Esophagus squamous epithelium (tissue), 4 donors: ENCODE measurements around the gene KNOP1.

Experiments used
- CTCF ChIP-seq, 6 experiments: fragments of 450-650 bp in 4 of 6; fragments of 200-600 bp in 2 of 6; sonication (generic) in 2 of 6; IDR thresholded peaks; one replicate each; pipeline ENCODE4 v1.5.1; 2016 to 2019; ENCODE audit warnings: antibody characterized with exemption in 6 of 6, mild to moderate bottlenecking in 4 of 6, moderate library complexity in 4 of 6
- POLR2A ChIP-seq, 4 donors: fragments of 450-650 bp; IDR thresholded peaks; one replicate each; pipeline ENCODE4 v1.6.1; 2017; ENCODE audit warnings: antibody characterized with exemption in 4 of 4, mild to moderate bottlenecking in 4 of 4, moderate library complexity in 3 of 4

GRCh38 chr16:19722269-19722952 is 4.4 kb upstream of the KNOP1 start:
- TF ChIP-seq CTCF (IDR thresholded peaks at IDR 0.05), result no peak
- TF ChIP-seq POLR2A (IDR thresholded peaks at IDR 0.05), result no peak
